HK-2 (cell line): Measurements from ENCODE around the gene STEAP3.

Experiments used
- DNase-seq: peaks from one replicate; pipeline ENCODE4 v3.0.0-alpha.2; 2018; ENCODE audit not compliant: unreplicated experiment

Gene STEAP3

GRCh38 chr2:119223521-119224390 is at the start of gene STEAP3:
Gene STEAP3 (plus strand): TSS chr2:119223834. CDS start chr2:119231013, 7,179 bp downstream.
- peak; percentile 88 for DNase-seq

- DNase-seq = peak; percentile 55
These were observed 49.2 kb upstream of the STEAP3 start for GRCh38 chr2:119174216-119174992.

GRCh38 chr2:119174993-119175347 is 48.7 kb upstream of the STEAP3 start:
- DNase-seq = no peak

GRCh38 chr2:119175517-119175916 is 48.1 kb upstream of the STEAP3 start:
- DNase-seq = no peak

- no peak for DNase-seq
These were observed 46.3 kb upstream of the STEAP3 start for GRCh38 chr2:119177171-119177837.

- no peak for DNase-seq
These were observed 45.8 kb upstream of the STEAP3 start for GRCh38 chr2:119177838-119178190.

GRCh38 chr2:119178776-119179175 is 44.9 kb upstream of the STEAP3 start:
- no peak for DNase-seq

- DNase-seq = peak; percentile 41
These were observed 44.4 kb upstream of the STEAP3 start for GRCh38 chr2:119179202-119179601.

- DNase-seq = no peak
These were observed 43.6 kb upstream of the STEAP3 start for GRCh38 chr2:119179991-119180390.

DNA sequence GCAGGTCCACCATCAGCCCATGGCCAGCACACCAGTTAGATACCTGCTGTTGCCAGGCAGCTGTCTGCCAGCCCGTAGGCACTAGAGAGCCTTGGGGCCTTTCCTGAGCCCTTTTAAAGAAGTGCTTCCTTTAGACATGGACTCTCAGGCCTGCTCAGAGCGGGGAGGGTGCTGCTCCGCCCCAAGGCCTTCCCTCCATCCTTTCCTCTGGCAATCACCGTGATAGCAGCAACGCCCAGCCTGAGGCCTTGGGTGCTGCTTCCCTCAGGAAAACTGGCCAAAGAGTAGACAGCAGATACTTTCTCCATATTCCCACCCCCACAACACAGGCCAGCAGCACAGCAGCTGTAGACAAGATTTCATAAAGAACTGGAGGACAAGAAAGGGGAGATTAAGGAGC is 42.7 kb upstream of the STEAP3 start:
- DNase-seq = no peak

- DNase-seq = no peak
These were observed 42.2 kb upstream of the STEAP3 start for GRCh38 chr2:119181391-119181790.

- DNase-seq = no peak
These were observed 41.7 kb upstream of the STEAP3 start for GRCh38 chr2:119181791-119182445.

DNA sequence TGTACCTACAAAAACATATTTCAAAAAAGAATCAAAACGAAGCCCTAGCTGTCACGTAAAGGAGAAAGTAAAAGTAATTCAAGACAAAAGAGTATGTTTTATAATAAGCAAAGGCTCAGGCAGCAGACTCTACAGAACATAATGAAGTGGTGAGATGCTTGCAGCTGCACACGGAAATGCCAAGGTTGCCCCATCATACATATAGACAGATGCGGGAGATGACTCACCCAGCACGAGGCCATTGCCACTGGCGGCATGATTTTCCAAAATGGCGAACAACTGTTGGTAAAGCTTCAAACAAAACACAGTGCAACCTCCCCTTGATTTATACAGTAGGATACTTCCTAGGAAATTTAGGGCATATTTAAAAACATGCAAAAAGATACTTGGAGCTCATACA is 39.1 kb upstream of the STEAP3 start:
- no peak for DNase-seq

GRCh38 chr2:119190321-119191111 is 33.1 kb upstream of the STEAP3 start:
- DNase-seq = no peak

DNA sequence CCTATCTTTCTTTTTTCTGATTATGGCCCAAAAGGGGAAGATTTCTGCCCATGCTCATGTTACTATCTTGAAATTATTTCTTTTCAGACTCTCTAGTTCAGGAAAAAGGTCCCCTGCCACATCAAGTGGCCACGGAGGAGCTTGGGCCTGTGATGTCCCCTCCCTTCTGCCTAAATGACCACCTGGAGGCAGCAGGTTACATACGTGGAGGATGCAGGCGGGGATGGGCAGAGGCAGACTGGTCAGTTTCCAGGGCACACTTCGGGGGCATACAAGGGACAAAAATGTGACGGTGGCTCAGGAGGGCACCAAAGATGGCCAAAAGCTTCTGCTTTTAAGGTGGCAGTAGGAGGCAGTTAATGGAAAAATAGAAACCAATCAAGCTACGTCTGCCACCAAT is 30.7 kb upstream of the STEAP3 start:
- no peak for DNase-seq

GRCh38 chr2:119195001-119195400 is 28.6 kb upstream of the STEAP3 start:
- DNase-seq = no peak

- DNase-seq = no peak
These were observed 27.7 kb upstream of the STEAP3 start for GRCh38 chr2:119195887-119196286.

DNA sequence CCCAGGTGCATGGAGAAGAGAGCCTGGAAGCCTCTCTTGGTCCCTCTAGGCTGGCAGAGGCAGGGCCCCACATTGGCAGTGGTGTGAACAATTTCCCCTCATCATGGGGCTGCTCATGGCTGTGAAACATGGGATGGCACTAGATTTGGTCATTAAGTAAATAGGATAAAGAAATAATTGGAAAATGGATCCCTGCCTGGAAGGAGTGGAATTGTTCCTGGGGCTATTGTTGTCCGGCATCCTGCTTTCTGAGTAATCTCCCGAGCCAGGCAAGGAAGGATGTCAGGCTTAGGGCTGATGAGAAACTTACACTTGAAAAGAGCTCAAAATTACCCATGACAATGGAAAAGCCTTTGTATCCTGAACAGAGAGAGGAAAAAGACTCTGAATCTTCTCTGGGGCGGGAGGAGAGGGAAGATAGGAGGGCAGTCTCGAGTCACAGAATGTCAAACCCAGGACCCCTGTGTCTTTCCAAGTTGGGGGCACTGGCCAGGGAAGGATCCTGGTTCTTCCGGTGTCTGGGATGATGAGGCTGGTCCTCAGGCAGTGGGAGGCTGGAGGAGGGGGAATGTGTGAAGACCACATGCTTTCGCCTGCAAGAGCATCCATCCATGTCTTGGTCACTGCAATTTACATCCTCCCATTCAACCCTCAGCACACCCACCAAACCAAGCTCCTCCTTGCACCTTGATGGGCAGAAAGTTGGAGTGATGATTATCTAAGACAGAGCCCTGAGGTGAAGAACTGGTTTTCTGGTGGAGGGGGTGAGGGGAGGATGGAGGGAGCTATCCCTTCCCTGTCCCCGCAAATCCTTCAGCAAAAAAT is 27.1 kb upstream of the STEAP3 start:
- no peak for DNase-seq

DNA sequence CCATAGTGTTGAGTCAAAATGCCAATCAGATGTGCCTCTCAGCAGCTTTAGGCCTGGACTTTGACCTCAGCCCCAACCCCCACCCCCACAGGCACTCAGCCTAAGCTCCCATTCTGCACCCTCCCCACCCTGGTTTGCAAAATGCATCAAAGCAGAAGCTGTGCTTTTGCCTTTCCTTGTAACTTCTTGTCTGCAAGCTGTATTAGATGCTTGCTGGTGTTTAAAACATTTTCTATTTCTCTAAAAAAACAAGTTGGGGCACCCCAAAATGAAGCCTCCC is 26.6 kb upstream of the STEAP3 start:
- DNase-seq = no peak

GRCh38 chr2:119197529-119198239 is 25.9 kb upstream of the STEAP3 start:
- no peak for DNase-seq
